IMR-90 (cell line): Measurements from ENCODE around the gene ABCA3. TPM values are rescaled to one million over a fixed set of nuclear protein-coding genes. Genes with fewer than 3 reads are reported as not detected.

ENCODE experiments used
- ATAC-seq: fragments of 200-7000 bp; cut with Tn5 transposase; 2 replicates; pipeline ENCODE4 v1.9.1; 2020; ENCODE audit warnings: low read depth, mild to moderate bottlenecking, moderate library complexity
- BruUV-seq: library from RNA; stranded (reverse); fragments of 400-500 nt; replicated peaks from 2 replicates; lab custom pipeline; 2021; lab: Mats Ljungman, UMichigan
- CTCF ChIA-PET: fragments of 300-600 bp; formaldehyde crosslinking; extraction: SDS; loops from one replicate; lab custom pipeline; 2021; ENCODE audit warnings: antibody characterized with exemption; lab: Yijun Ruan, JAX
- POLR2A ChIA-PET: fragments of 300-600 bp; sonication (Branson Sonifier 250); formaldehyde crosslinking; loops from one replicate; lab custom pipeline; 2022; ENCODE audit warnings: antibody characterized with exemption; ENCODE audit not compliant: unreplicated experiment; lab: Charles Lee
- DNase-seq: peaks from one replicate; pipeline ENCODE4 v3.0.0; 2013
- H2AFZ ChIP-seq: replicated peaks from 2 replicates; pipeline ENCODE3; 2013; ENCODE audit warnings: low read length, mild to moderate bottlenecking; ENCODE audit not compliant: poor library complexity
- H2AK5ac ChIP-seq: 2 replicates; pipeline ENCODE4 v1.6.1; 2013; ENCODE audit warnings: low read depth, low read length, inconsistent platforms
- H2AK9ac ChIP-seq: replicated peaks from 2 replicates; pipeline ENCODE3; 2013; ENCODE audit warnings: mild to moderate bottlenecking, low read depth, low read length, moderate library complexity; ENCODE audit not compliant: poor library complexity
- H2BK120ac ChIP-seq: 2 replicates; pipeline ENCODE4 v1.6.1; 2013; ENCODE audit warnings: low read depth, low read length, inconsistent platforms
- H2BK15ac ChIP-seq: 3 replicates; pipeline ENCODE4 v1.6.1; 2013; ENCODE audit warnings: low read depth, low read length, inconsistent platforms
- H2BK20ac ChIP-seq: 2 replicates; pipeline ENCODE4 v1.6.1; 2013; ENCODE audit warnings: low read depth, mild to moderate bottlenecking, inconsistent platforms, low read length, moderate library complexity
- H2BK5ac ChIP-seq: 2 replicates; pipeline ENCODE4 v1.6.1; 2013; ENCODE audit warnings: mild to moderate bottlenecking, low read depth, low read length, inconsistent platforms; ENCODE audit not compliant: poor library complexity, severe bottlenecking
- H3K14ac ChIP-seq: replicated peaks from 2 replicates; pipeline ENCODE4 v1.6.1; 2013; ENCODE audit warnings: low read depth, low read length, inconsistent platforms
- H3K18ac ChIP-seq: 2 replicates; pipeline ENCODE4 v1.6.1; 2013; ENCODE audit warnings: low read depth, low read length, control low read depth
- H3K23ac ChIP-seq: 2 replicates; pipeline ENCODE4 v1.6.1; 2013; ENCODE audit warnings: low read depth, low read length, inconsistent platforms
- H3K27ac ChIP-seq: 2 replicates; pipeline ENCODE4 v1.5.1; 2013; ENCODE audit warnings: mild to moderate bottlenecking, control low read depth, low read length; ENCODE audit not compliant: insufficient read depth
- H3K27me3 ChIP-seq: 2 replicates; pipeline ENCODE4 v1.6.1; 2013; ENCODE audit warnings: low read length; ENCODE audit not compliant: control insufficient read depth, insufficient read depth
- H3K36me3 ChIP-seq: 2 replicates; pipeline ENCODE4 v1.6.1; 2013; ENCODE audit warnings: low read length, mixed read lengths; ENCODE audit not compliant: control insufficient read depth, insufficient read depth
- H3K4ac ChIP-seq: 2 replicates; pipeline ENCODE4 v1.6.1; 2013; ENCODE audit warnings: low read depth, low read length, inconsistent platforms
- H3K4me1 ChIP-seq: 2 replicates; pipeline ENCODE4 v1.6.1; 2013; ENCODE audit warnings: low read length, mixed read lengths; ENCODE audit not compliant: control insufficient read depth, insufficient read depth
- H3K4me2 ChIP-seq: 2 replicates; pipeline ENCODE4 v1.6.1; 2013; ENCODE audit warnings: low read depth, mild to moderate bottlenecking, control low read depth, low read length, moderate library complexity
- H3K4me3 ChIP-seq: 2 replicates; pipeline ENCODE4 v1.5.1; 2013; ENCODE audit warnings: low read depth, mild to moderate bottlenecking, control low read depth, low read length, moderate library complexity; ENCODE audit not compliant: insufficient read depth
- H3K56ac ChIP-seq: 2 replicates; pipeline ENCODE4 v1.6.1; 2013; ENCODE audit warnings: low read length, inconsistent platforms; ENCODE audit not compliant: insufficient read depth; ENCODE audit errors: extremely low read depth
- H3K79me1 ChIP-seq, 2 experiments: 2 replicates each; pipeline ENCODE4 v1.6.1; 2013; ENCODE audit warnings: low read length in 2 of 2, inconsistent platforms in 1 of 2, low read depth in 1 of 2
- H3K9ac ChIP-seq: 2 replicates; pipeline ENCODE4 v1.6.1; 2013; ENCODE audit warnings: low read depth, low read length, control low read depth
- H3K9me1 ChIP-seq: 2 replicates; pipeline ENCODE4 v1.6.1; 2013; ENCODE audit warnings: low read length, inconsistent platforms; ENCODE audit not compliant: insufficient read depth
- H3K9me3 ChIP-seq: 2 replicates; pipeline ENCODE4 v1.6.1; 2013; ENCODE audit warnings: low read length; ENCODE audit not compliant: control insufficient read depth, insufficient read depth
- H4K20me1 ChIP-seq: 2 replicates; pipeline ENCODE4 v1.6.1; 2013; ENCODE audit warnings: low read length, inconsistent platforms; ENCODE audit not compliant: insufficient read depth
- H4K5ac ChIP-seq: 2 replicates; pipeline ENCODE4 v1.6.1; 2013; ENCODE audit warnings: mild to moderate bottlenecking, low read depth, low read length, control low read depth
- H4K8ac ChIP-seq, 2 experiments: 2 replicates each; pipeline ENCODE4 v1.6.1; 2013; ENCODE audit warnings: low read depth in 2 of 2, low read length in 2 of 2, control low read depth in 1 of 2, inconsistent platforms in 1 of 2
- H4K91ac ChIP-seq: 2 replicates; pipeline ENCODE4 v1.6.1; 2013; ENCODE audit warnings: low read depth, low read length, inconsistent platforms; ENCODE audit not compliant: insufficient read depth
- ELK1 ChIP-seq: fragments of 150-350 bp; IDR thresholded peaks from 2 replicates; pipeline ENCODE4 v1.6.1; 2016; ENCODE audit warnings: low read depth, mild to moderate bottlenecking, low read length, moderate library complexity, borderline replicate concordance
- MAFK ChIP-seq: IDR thresholded peaks from 2 replicates; pipeline ENCODE4 v1.6.1; 2012; ENCODE audit warnings: low read depth, low read length, improper control_type of control experiment
- MAZ ChIP-seq: IDR thresholded peaks from 2 replicates; pipeline ENCODE4 v1.6.1; 2012; ENCODE audit warnings: low read depth, mild to moderate bottlenecking, low read length, improper control_type of control experiment, moderate library complexity, borderline replicate concordance
- RCOR1 ChIP-seq: IDR thresholded peaks from 2 replicates; pipeline ENCODE4 v1.6.1; 2012; ENCODE audit warnings: mild to moderate bottlenecking, low read length, improper control_type of control experiment; ENCODE audit not compliant: insufficient replicate concordance
- WGBS, 2 experiments: methylation state at CpG; one replicate each; pipeline versions ENCODE4 v1.1.5 to v1.1.7; 2013; ENCODE audit warnings: missing lambda C conversion rate in 2 of 2; ENCODE audit not compliant: insufficient read length in 1 of 2; ENCODE audit errors: extremely low coverage in 2 of 2; 5-methylcytosine and 5-hydroxymethylcytosine counted together
- dilution Hi-C: fragments of 300-500 bp; cut with HindIII; formaldehyde crosslinking; loops from one replicate; pipeline ENCODE4 v1.14.3; 2018; ENCODE audit warnings: low sequenced_read_pairs; ENCODE audit not compliant: unreplicated experiment
- in situ Hi-C: fragments of 300-500 bp; cut with MboI; formaldehyde crosslinking; loops from 3 replicates; pipeline ENCODE4 v1.14.3; 2019; ENCODE audit warnings: low sequenced_read_pairs, inconsistent platforms, mixed read lengths
- intact Hi-C: fragments of 100-400 bp; cut with micrococcal nuclease; formaldehyde crosslinking; loops from 2 replicates; pipeline ENCODE4 v1.10.0; 2022
- polyA plus RNA-seq, 3 experiments: library from polyadenylated mRNA; depleted of rRNA; stranded (reverse); fragments of >200 nt; gene quantifications; 2 replicates each; pipeline ENCODE4 v1.2.3, GENCODE V29; 2012; ENCODE audit warnings: low replicate concordance in 1 of 3
- total RNA-seq: library from RNA; depleted of rRNA; stranded (reverse); fragments of >200 nt; gene quantifications from 2 replicates; pipeline ENCODE4 v1.2.3, GENCODE V29; 2012

The ABCA3 gene
- total and polyA plus RNA-seq, 2 of the 4 experiments (the other 2 are of a cell fraction) = 0.18 to 0.22 TPM

- H2BK15ac ChIP-seq = no peak overlapping the region
- H3K9me3 ChIP-seq = no peaks in the 10 kb centered on the region
- H3K27me3 ChIP-seq = peaks cover 16% of the 10 kb centered on the region
- H4K91ac ChIP-seq = no peak overlapping the region
- no peaks in the 10 kb centered on the region for H4K20me1 ChIP-seq
- no peak overlapping the region for H2BK20ac ChIP-seq
- ChIA-PET CTCF (no interaction called here), POLR2A (interaction anchor here (0.6 kb wide), 1 partner anchor 170 kb away, joined by 5 read pairs; no protein-coding TSS in a partner anchor)
- no peaks in the 10 kb centered on the region for H3K9me1 ChIP-seq
- ATAC-seq (no peak), DNase-seq (no peak)
- no peak overlapping the region for H3K4me2 ChIP-seq
- H2AK5ac ChIP-seq = no peak overlapping the region
- no peak overlapping the region for H2AK9ac ChIP-seq
- H3K9ac ChIP-seq = no peak overlapping the region
- no peak overlapping the region for H3K4me3 ChIP-seq
- H3K36me3 ChIP-seq = no peaks in the 10 kb centered on the region
- no peak overlapping the region for H4K5ac ChIP-seq
- no peaks in the 10 kb centered on the region for H3K4me1 ChIP-seq
- BruUV-seq = no TSS peak
- TF ChIP-seq MAZ = no peak
- TF ChIP-seq ELK1 = no peak
- no peak for TF ChIP-seq MAFK
- no peak for TF ChIP-seq RCOR1
- H2BK120ac ChIP-seq = no peak overlapping the region
- no peak overlapping the region for H3K18ac ChIP-seq
- intact Hi-C loops (no loop called here), in situ Hi-C loops (no loop called here), dilution Hi-C loops (no loop called here)
- no peak overlapping the region for H3K14ac ChIP-seq
- 85% methylated on average over 9 of the region's 23 CpGs; no CpG with 5 or more reads in 1 of the 2 experiments for WGBS, 2 experiments
- no peaks in the 10 kb centered on the region for H3K79me1 ChIP-seq
- no peak overlapping the region for H3K27ac ChIP-seq
- no peak overlapping the region for H2BK5ac ChIP-seq
- no peak overlapping the region for H4K8ac ChIP-seq
- no peak overlapping the region for H3K23ac ChIP-seq
- no peak overlapping the region for H3K56ac ChIP-seq
- no peak overlapping the region for H3K4ac ChIP-seq
- H2AFZ ChIP-seq = no peak overlapping the region
These were observed 51.2 kb downstream of the ABCA3 start for GRCh38 chr16:2289282-2289681.
